SK-N-SH (cell line): ENCODE results near the gene REXO1. TPM values are rescaled to one million over a fixed set of nuclear protein-coding genes. Genes with fewer than 3 reads are reported as not detected.

ENCODE experiments used
- CTCF ChIA-PET: fragments of 300-600, 350-600 bp; formaldehyde crosslinking; extraction: SDS; loops from one replicate; lab custom pipeline; 2021; lab: Yijun Ruan, JAX
- POLR2A ChIA-PET: fragments of 350-600 bp; sonication (Branson Sonifier 250); formaldehyde crosslinking; extraction: SDS; loops from one replicate; lab custom pipeline; 2020; ENCODE audit warnings: antibody characterized with exemption, inconsistent platforms; lab: Yijun Ruan, JAX
- DNase-seq: peaks from one replicate; pipeline ENCODE4 v3.0.0; 2012
- H2AFZ ChIP-seq: fragments of 200-600 bp; sonication (generic); 2 replicates; pipeline ENCODE4 v1.8.1; 2016; ENCODE audit warnings: antibody characterized with exemption, mild to moderate bottlenecking, low read depth
- H3F3A ChIP-seq: fragments of 200-600 bp; sonication (generic); replicated peaks from 2 replicates; pipeline ENCODE3; 2016; ENCODE audit warnings: antibody characterized with exemption, mild to moderate bottlenecking; ENCODE audit not compliant: insufficient read depth
- H3K27ac ChIP-seq, 2 experiments: fragments of 200-500 bp in 1 of 2; fragments of 200-600 bp in 1 of 2; sonication (Bioruptor generic) in 1 of 2; sonication (generic), shearing (Covaris generic) in 1 of 2; 2 replicates each; pipeline versions ENCODE4 v1.5.1 to v1.6.1; 2014 to 2016; ENCODE audit warnings: low read depth in 2 of 2, inconsistent platforms in 1 of 2, low read length in 1 of 2, mild to moderate bottlenecking in 1 of 2, mixed read lengths in 1 of 2
- H3K27me3 ChIP-seq: fragments of 200-600 bp; sonication (generic), shearing (Covaris generic); 2 replicates; pipeline ENCODE4 v1.6.1; 2016; ENCODE audit warnings: mixed run types; ENCODE audit not compliant: insufficient read depth
- H3K36me3 ChIP-seq, 2 experiments: fragments of 200-500 bp in 1 of 2; fragments of 200-600 bp in 1 of 2; sonication (Bioruptor generic) in 1 of 2; sonication (generic) in 1 of 2; replicated peaks in 1 of 2; 2 replicates each; pipeline versions ENCODE3 to v1.5.1; 2014 to 2016; ENCODE audit warnings: low read length in 1 of 2, mild to moderate bottlenecking in 1 of 2; ENCODE audit not compliant: insufficient read depth in 2 of 2, control insufficient read depth in 1 of 2
- H3K4me1 ChIP-seq, 2 experiments: fragments of 200-500 bp in 1 of 2; fragments of 200-600 bp in 1 of 2; sonication (Bioruptor generic) in 1 of 2; sonication (generic), shearing (Covaris generic) in 1 of 2; 2 replicates each; pipeline versions ENCODE4 v1.5.1 to v1.6.1; 2014 to 2016; ENCODE audit warnings: low read depth in 1 of 2, low read length in 1 of 2, mixed run types in 1 of 2; ENCODE audit not compliant: insufficient read depth in 2 of 2, control insufficient read depth in 1 of 2
- H3K4me2 ChIP-seq: fragments of 200-600 bp; sonication (generic), shearing (Covaris generic); 2 replicates; pipeline ENCODE4 v1.6.1; 2017; ENCODE audit warnings: mixed run types
- H3K4me3 ChIP-seq, 2 experiments: fragments of 200-500 bp in 1 of 2; fragments of 200-600 bp in 1 of 2; sonication (Bioruptor generic) in 1 of 2; sonication (generic), shearing (Covaris generic) in 1 of 2; 2 replicates each; pipeline versions ENCODE4 v1.5.1 to v1.8.1; 2014 to 2016; ENCODE audit warnings: low read depth in 2 of 2, inconsistent platforms in 1 of 2, low read length in 1 of 2, mild to moderate bottlenecking in 1 of 2, mixed read lengths in 1 of 2, moderate library complexity in 1 of 2
- H3K79me2 ChIP-seq: fragments of 200-600 bp; sonication (generic); 2 replicates; pipeline ENCODE4 v1.8.1; 2017; ENCODE audit warnings: mild to moderate bottlenecking; ENCODE audit not compliant: insufficient read depth
- H3K9ac ChIP-seq: fragments of 200-600 bp; sonication (generic); 2 replicates; pipeline ENCODE4 v1.6.1; 2017; ENCODE audit warnings: mixed run types
- H3K9me2 ChIP-seq: fragments of 200-600 bp; sonication (generic); 2 replicates; pipeline ENCODE4 v1.6.1; 2017; ENCODE audit warnings: mixed run types
- H3K9me3 ChIP-seq: fragments of 200-600 bp; sonication (generic); 2 replicates; pipeline ENCODE4 v1.6.1; 2017; ENCODE audit warnings: mixed run types, mild to moderate bottlenecking, moderate library complexity
- H4K20me1 ChIP-seq: fragments of 200-600 bp; sonication (generic); 2 replicates; pipeline ENCODE4 v1.6.1; 2017; ENCODE audit warnings: mild to moderate bottlenecking, mixed run types; ENCODE audit not compliant: insufficient read depth
- CTCF ChIP-seq: fragments of 200-600 bp; sonication (generic); IDR thresholded peaks from 2 replicates; pipeline ENCODE4 v1.6.1; 2017; ENCODE audit warnings: antibody characterized with exemption, mild to moderate bottlenecking, moderate library complexity
- EZH2phosphoT487 ChIP-seq: fragments of 200-600 bp; sonication (generic); IDR thresholded peaks from 2 replicates; pipeline ENCODE4 v1.6.1; 2017; ENCODE audit warnings: low read depth, mixed run types, mild to moderate bottlenecking, antibody characterized with exemption, moderate library complexity, borderline replicate concordance
- FOSL2 ChIP-seq: IDR thresholded peaks from 2 replicates; pipeline ENCODE4 v1.4.0; 2012; ENCODE audit warnings: low read depth, mild to moderate bottlenecking, moderate library complexity, borderline replicate concordance
- FOXJ3 ChIP-seq: sonication (generic); formaldehyde crosslinking; IDR thresholded peaks from 2 replicates; pipeline ENCODE4 v1.5.1; 2020; ENCODE audit warnings: mild to moderate bottlenecking, missing genetic modification reagents
- GABPA ChIP-seq: IDR thresholded peaks from 2 replicates; pipeline ENCODE4 v1.4.0; 2012; ENCODE audit warnings: low read depth, mild to moderate bottlenecking
- GATA2 ChIP-seq: sonication (generic); formaldehyde crosslinking; IDR thresholded peaks from 2 replicates; pipeline ENCODE4 v1.5.0; 2020; ENCODE audit warnings: mild to moderate bottlenecking, missing genetic modification reagents
- IRF3 ChIP-seq: fragments of 150-350 bp; IDR thresholded peaks from 2 replicates; pipeline ENCODE4 v1.6.1; 2016; ENCODE audit warnings: mild to moderate bottlenecking, low read depth, low read length
- MEF2A ChIP-seq: IDR thresholded peaks from 2 replicates; pipeline ENCODE4 v1.4.0; 2012; ENCODE audit warnings: low read depth, borderline replicate concordance
- NFIC ChIP-seq: IDR thresholded peaks from 2 replicates; pipeline ENCODE4 v1.4.0; 2012; ENCODE audit warnings: borderline replicate concordance
- NRF1 ChIP-seq: IDR thresholded peaks from 2 replicates; pipeline ENCODE4 v1.6.1; 2012; ENCODE audit warnings: low read depth, mild to moderate bottlenecking, low read length
- POLR2AphosphoS5 ChIP-seq: IDR thresholded peaks from 2 replicates; pipeline ENCODE4 v1.6.1; 2012; ENCODE audit warnings: low read depth, low read length
- RAD21 ChIP-seq: IDR thresholded peaks from 2 replicates; pipeline ENCODE4 v1.6.1; 2012; ENCODE audit warnings: mild to moderate bottlenecking, low read length
- REST ChIP-seq: IDR thresholded peaks from 2 replicates; pipeline ENCODE4 v1.6.1; 2012; ENCODE audit warnings: mild to moderate bottlenecking, low read depth, low read length, moderate library complexity
- RFX5 ChIP-seq: IDR thresholded peaks from 2 replicates; pipeline ENCODE4 v1.6.1; 2012; ENCODE audit warnings: mild to moderate bottlenecking, improper control_type of control experiment, low read length
- SMC3 ChIP-seq: IDR thresholded peaks from 2 replicates; pipeline ENCODE4 v1.6.1; 2012; ENCODE audit warnings: low read depth, low read length, improper control_type of control experiment
- TAF1 ChIP-seq: IDR thresholded peaks from 2 replicates; pipeline ENCODE4 v1.6.1; 2012; ENCODE audit warnings: low read depth, mild to moderate bottlenecking, low read length, moderate library complexity, borderline replicate concordance
- TEAD4 ChIP-seq: IDR thresholded peaks from 2 replicates; pipeline ENCODE4 v1.4.0; 2012; ENCODE audit warnings: mild to moderate bottlenecking, borderline replicate concordance; ENCODE audit not compliant: insufficient read depth
- USF1 ChIP-seq: IDR thresholded peaks from 2 replicates; pipeline ENCODE4 v1.4.0; 2012; ENCODE audit warnings: low read depth, borderline replicate concordance
- YY1 ChIP-seq: IDR thresholded peaks from 2 replicates; pipeline ENCODE4 v1.4.0; 2012; ENCODE audit warnings: low read depth, mild to moderate bottlenecking
- WGBS: methylation state at CpG from one replicate; pipeline ENCODE4 v1.1.6; 2017; ENCODE audit warnings: low lambda C conversion rate; 5-methylcytosine and 5-hydroxymethylcytosine counted together
- polyA plus RNA-seq, 3 experiments: library from polyadenylated mRNA; depleted of rRNA; stranded (reverse); fragments of >200 nt; gene quantifications; 2 replicates each; pipeline ENCODE4 v1.2.3, GENCODE V29; 2012

The REXO1 gene
- polyA plus RNA-seq, 1 of the 3 experiments (the other 2 are of a cell fraction) = 18.8 TPM

- TF ChIP-seq POLR2AphosphoS5 = no peak
- TF ChIP-seq TEAD4 = no peak
- TF ChIP-seq TAF1 = no peak
- no peak for TF ChIP-seq CTCF
- TF ChIP-seq RAD21 = no peak
Measured at GRCh38 chr19:1786668-1787067, 61.6 kb downstream of the REXO1 start (continued).

GRCh38 chr19:1785310-1785709 is 63.0 kb downstream of the REXO1 start:
- Histone ChIP-seq H3K9me3 (peaks cover 6% of the 10 kb centered on the region; the same call in 1 of the 2 replicates), H3K79me2 (no peaks in the 10 kb centered on the region), H3K4me3 (no peak overlapping the region), H3K36me3 (no peaks in the 10 kb centered on the region), H3K27ac (no peak overlapping the region), H3K9ac (no peak overlapping the region), H2AFZ (no peak overlapping the region), H3K9me2 (no peaks in the 10 kb centered on the region), H3K4me2 (no peak overlapping the region), H3K4me1 (no peaks in the 10 kb centered on the region; a peak in 1 of 4 replicates), H3K27me3 (peaks cover 50% of the 10 kb centered on the region), H4K20me1 (no peaks in the 10 kb centered on the region), H3F3A (no peaks in the 10 kb centered on the region)
- POLR2A ChIA-PET = no interaction called here
- no peak for DNase-seq
- WGBS = 41% methylated on average over 8 of the region's 19 CpGs
- CTCF ChIA-PET = interaction anchor here (0.7 to 11.8 kb wide), 5 partner anchors 8 to 113 kb away, joined by 3 to 143 read pairs (median 4); no protein-coding TSS in a partner anchor
- TF ChIP-seq FOXJ3 (CRISPR knock-in tag) (no peak), SMC3 (no peak), EZH2phosphoT487 (no peak), GABPA (no peak), POLR2AphosphoS5 (no peak), NRF1 (no peak), GATA2 (CRISPR knock-in tag) (no peak), RFX5 (no peak), YY1 (no peak), CTCF (no peak), NFIC (no peak), FOSL2 (no peak), TAF1 (no peak), REST (no peak), IRF3 (no peak), USF1 (no peak), MEF2A (no peak)
